Erythroblast (primary cell): ENCODE results near the gene RASSF9.

Source experiments
- DNase-seq, 2 experiments: peaks; one replicate each; lab custom pipeline; 2025; lab: John Stamatoyannopoulos, UW
- GATA1 ChIP-seq: IDR thresholded peaks from 2 replicates; pipeline ENCODE4 v1.6.1; 2011; ENCODE audit warnings: low read depth, mild to moderate bottlenecking, control low read depth, low read length, moderate library complexity
- POLR2A ChIP-seq: IDR thresholded peaks from 2 replicates; pipeline ENCODE4 v1.6.1; 2011; ENCODE audit warnings: mild to moderate bottlenecking, low read length

Gene RASSF9

DNA sequence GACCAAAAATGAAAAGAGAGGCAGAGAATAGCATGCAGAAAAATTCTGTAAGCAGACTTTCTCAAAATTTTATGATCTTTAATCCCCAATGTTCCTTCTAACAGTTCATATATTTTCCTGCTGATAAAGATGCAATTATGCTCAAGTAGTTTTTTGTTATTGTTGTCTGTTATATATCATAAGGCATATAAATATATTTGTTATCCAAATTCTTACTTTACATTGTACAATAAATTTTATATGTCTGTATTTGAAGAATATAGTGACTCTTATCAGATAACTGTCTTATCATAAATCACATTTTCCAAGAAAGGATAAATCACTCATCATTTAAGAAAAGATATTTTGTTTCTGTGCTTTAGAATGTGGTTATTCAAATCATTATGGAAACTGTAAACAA, 2.6 kb downstream of the RASSF9 start:
- DNase-seq, result no peak
- TF ChIP-seq POLR2A, result no peak
- no peak for TF ChIP-seq GATA1

DNA sequence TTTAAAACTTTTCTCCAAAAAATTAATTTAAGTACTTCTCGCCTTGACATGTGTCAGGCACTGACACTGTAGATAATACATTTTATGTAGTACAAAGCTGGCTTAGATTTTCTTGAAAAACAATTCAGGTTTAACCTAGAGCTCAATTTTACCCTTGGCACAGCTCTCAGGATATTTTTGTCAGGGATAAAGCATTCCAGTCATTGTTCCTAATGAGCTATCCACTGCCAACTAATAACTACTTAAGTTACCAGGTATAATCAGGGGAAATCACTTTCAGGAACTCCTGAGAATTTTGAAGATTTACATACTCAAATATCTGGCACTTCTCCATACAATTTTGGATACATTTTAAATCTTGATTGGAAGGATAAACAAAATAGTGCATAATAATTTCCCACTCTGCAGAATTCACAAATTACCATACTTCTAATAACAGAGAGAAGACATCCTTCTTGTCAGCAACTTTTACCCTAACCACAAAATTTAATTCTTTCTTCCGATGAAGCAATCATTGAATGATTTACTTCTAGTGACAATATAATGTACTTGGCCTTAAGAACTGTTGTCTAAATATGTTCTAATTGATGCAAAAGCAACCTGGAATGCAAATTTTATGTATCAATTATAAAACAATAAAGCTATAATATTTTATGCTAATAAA, 4.8 kb downstream of the RASSF9 start:
- no peak for DNase-seq
- TF ChIP-seq GATA1, result no peak
- no peak for TF ChIP-seq POLR2A

DNA sequence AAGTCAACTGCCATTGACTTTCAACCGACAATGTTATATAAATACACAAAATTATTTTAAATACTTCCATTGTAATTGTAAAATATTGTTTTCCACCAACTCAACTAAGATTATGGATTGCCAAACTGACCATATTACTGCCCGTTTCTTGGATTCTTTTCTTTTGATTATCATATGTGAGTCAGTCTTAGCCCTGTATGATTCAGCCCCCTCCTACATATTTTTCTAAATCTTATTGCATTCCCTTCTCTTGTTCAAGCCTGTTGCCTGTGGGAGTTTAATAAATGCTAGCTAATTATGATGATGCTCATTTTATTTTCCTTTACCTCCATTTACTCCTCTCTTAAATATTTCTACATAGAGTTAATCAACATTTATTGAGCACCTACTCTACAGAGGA, 6.8 kb downstream of the RASSF9 start:
- TF ChIP-seq GATA1 (no peak), POLR2A (no peak)

DNA sequence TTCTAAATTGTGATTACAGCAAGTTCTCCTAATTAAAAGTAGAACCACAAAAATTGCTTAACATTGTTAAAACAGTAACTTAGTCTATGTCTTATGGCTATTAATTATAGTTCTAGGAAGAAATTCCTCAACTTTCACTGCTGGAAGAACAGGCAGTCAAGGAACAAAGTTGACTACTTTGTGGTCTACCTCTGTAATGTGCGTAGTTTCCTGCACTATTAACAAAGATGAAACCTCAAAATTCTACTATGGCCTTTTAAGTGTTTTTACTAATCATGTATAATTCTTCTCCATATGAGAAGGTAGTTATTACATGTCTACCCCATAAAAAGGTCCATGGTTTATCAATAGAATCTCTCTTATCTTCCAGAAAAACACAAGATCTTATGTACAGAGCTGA, 7.6 kb downstream of the RASSF9 start:
- no peak for DNase-seq
- TF ChIP-seq GATA1 (no peak), POLR2A (no peak)

More for the DNA sequence above, 6.8 kb downstream of the RASSF9 start:
- no peak for DNase-seq

DNA sequence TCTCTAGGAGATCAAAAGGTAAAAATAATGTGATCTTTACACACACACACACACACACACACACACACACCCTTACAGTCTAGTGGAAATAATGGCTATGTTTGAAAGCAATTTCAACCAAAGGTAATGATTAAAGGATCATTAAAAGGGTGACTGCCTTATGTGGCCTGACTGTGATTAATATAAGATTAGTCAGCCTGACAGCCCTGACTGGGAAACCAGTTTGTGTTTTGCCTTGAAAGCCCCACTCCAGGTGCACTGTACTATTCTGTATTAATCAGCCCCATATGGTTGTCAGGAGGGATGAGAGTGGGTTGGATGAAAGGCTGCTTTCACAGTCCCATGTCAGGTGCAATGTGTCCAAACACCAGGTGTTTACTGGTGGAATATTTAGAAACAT, 10.5 kb downstream of the RASSF9 start:
- TF ChIP-seq GATA1 (no peak), POLR2A (no peak)
- DNase-seq, result no peak

DNA sequence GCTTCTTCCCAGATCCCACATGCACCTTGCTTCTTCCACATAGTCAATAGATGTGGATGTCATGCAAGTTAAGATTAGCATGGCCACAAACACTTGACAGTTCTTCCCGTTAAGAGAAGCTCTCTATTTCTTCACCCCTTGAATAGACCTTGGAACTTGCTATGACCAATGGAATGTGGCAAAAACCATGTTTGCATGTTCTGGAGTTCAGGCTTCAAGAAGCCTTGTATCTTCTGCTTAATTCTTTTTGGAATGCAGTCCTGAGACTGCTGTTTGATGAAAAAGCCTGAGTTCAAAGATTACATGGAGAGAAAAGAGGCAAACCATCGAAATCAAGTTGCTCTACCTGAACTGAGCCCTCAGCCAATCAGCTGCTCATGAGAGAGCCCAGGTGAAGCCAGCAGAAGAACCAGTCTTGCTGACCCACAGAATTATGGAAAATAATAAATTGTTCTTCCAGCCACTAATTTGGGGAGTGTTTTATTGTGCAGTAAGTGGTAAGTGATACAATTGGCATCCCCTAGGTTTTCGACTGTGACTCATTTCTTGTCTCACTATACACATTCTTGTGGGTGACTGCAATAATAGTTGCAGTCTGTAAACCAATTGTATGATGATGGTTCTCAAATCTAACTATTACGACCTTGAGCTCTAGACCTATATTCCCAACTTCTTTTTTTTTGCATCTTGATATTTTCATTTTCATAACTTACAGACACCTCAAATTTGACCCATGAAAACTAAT, 12.6 kb downstream of the RASSF9 start:
- no peak for DNase-seq
- TF ChIP-seq POLR2A (no peak), GATA1 (no peak)

DNA sequence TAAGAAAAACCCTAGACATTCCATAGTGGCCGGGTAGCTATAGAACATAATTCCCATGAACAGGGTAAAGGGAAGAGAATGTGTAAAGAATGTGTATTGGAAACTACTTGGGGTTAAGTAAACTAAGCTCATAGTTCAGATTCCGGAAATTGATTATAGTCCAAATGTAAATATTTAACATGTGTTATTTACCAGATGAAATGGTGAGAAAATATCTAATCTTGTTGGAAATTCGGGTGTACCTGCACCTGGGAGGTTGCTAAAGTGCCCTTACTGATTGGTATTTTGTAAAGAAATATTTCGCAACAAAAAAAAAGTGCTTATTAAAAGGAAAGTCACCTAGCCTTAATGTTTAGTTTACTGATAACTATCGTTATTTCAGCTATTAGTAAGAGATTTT, 14.4 kb downstream of the RASSF9 start:
- no peak for TF ChIP-seq POLR2A
- no peak for TF ChIP-seq GATA1
- no peak for DNase-seq

DNA sequence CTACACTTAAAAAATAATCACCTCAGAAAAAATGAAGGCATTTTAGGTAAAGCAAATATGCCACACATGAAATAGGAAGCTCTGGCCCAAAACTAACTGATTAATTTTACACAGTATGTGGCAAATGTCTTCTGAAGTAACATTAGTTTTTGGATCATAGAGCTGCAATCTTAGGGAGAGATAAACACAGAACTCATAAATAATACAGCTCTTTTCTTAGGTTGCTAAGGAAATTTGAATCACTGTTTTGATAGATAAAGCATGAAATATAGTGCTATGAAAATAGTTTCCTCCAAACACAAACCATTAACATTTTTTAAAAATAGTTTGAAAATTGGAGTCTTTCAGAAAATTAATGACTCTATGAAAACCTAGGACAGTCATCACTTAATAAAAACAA, 15.0 kb downstream of the RASSF9 start:
- TF ChIP-seq POLR2A (no peak), GATA1 (no peak)
- no peak for DNase-seq

DNA sequence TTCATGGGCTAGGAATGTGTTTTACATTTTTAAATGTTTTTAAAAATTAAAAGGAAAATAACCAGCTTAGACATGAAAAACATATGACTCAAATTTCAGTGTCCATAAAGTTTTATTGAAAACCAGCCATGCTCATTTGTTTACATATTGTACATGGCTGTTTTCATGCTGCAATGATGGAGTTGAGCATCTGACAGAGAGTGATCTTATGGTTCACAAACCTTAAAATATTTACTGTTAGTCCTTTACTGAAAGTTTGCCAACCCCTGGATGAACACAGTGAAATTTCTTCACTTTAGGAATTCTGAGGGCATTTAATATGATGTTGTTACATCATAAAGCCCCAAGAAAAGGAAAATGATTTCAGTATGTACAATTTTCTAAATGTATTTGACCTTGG, 16.1 kb downstream of the RASSF9 start:
- no peak for DNase-seq
- TF ChIP-seq POLR2A, result no peak
- TF ChIP-seq GATA1, result no peak

DNA sequence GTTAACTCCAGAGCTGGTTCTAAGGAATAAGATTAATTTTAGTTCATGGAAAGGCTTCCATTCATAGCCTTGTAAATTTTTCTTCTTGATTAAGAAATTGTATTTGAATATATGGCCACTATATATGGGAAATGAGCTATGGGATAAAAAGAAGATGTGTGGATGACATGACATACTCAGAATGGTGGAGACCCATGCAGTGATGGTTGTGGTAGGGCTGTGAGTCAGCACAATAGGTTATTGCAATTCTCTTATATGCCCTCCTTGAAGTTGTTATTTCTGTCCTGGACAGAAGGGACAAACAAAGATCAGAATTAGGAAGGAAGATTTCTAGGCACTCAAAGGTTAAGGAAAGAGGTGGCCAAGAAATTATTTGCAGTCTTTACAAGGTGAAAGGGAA, 21.5 kb downstream of the RASSF9 start:
- TF ChIP-seq GATA1, result no peak
- TF ChIP-seq POLR2A, result no peak
- DNase-seq, result no peak

DNA sequence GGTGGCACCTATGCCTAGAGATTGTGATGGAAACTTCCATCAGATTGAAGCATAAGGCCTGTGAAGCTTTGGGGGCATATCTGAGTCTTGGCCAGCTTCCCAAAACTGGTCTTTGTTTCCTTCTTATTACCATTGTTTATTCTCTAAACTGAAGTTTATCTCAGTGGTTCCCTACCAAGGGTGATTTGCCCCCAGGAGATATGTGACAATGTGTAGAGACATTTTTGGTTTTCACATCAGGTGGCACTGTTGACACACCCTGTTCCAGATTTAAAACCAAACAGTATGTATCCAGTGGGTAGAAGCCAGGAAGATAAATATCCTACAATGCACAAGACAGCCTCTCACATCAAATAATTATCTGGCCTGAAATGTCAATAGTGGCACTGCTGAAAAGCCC, 22.1 kb downstream of the RASSF9 start:
- TF ChIP-seq GATA1, result no peak
- TF ChIP-seq POLR2A, result no peak
- DNase-seq, result no peak

DNA sequence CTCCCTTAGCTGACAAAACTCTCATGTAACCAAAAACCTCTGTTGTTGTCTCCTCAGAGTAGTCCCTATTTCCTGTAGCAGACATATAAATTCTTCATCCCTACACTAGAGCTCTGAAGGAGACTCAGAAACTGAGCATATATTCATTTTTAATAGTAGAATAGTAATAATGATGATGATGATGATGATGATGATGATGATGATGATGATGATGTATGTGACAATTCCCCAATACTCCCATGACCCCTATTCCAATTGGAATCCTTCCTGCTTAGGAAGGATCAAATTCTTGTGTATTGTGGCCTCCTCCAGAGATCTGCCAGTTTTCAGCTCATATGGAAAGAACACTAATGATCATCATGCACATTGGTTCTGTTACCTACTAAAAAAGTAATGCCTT, 26.7 kb downstream of the RASSF9 start:
- DNase-seq, result no peak
- TF ChIP-seq POLR2A (no peak), GATA1 (no peak)

DNA sequence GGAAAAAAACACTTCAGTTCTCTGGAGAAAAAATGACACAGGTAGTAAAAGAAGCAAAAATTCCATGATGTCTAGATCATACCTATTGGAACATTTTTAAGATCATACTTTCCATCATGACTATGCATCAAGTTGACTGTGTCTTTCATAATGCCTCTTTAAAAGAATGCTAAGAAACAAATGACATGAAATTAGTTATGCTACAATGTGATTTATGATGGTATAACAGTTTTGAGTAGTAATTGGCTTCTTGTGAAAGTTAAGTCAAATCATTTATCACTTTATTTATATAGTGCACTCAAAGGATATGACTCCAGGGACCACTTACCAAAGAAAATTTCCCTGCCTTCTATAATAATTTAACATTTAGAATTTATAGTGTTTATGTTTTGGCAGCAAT, 28.5 kb downstream of the RASSF9 start:
- DNase-seq, result no peak
- TF ChIP-seq GATA1, result no peak
- no peak for TF ChIP-seq POLR2A

DNA sequence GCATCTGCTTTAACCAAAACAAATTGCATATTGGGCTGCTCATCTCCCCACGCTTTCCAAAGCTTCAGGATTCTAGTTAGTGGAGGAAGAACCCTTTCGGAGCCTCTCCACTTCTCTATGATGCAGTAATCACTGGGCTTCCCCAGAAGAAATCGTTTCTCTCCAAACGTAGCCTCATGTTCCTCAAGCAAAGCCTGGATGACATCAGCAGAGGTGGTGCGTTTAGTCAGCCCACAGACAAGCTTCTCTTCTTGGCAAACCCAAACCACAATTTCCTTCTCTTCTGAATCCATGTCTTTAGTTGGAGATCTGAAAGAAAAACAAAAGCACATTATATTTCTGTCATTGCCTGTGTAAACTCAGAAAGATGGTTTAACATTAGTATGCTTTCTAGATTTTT, 30.6 kb downstream of the RASSF9 start:
- no peak for TF ChIP-seq GATA1
- no peak for TF ChIP-seq POLR2A
- DNase-seq, result no peak

DNA sequence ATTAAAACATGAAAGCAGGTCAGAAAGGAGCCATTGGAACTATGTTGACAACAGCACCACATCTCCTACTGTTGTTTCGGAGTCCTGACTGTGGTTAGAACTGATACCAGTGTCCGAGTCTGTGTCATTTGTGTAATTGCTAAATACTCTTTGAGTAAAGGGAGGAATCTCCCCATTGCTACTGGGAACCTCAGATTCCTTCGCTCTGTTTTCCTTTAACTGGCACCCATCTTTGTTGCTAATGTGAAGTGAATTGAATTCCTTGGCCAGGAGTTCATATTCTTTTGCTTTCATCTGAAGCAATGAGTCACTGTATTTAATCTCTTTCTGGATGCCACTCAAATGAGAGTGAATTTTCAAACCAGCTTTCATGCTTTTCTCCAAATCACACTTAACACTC, 31.5 kb downstream of the RASSF9 start:
- no peak for TF ChIP-seq POLR2A
- no peak for TF ChIP-seq GATA1
- no peak for DNase-seq

DNA sequence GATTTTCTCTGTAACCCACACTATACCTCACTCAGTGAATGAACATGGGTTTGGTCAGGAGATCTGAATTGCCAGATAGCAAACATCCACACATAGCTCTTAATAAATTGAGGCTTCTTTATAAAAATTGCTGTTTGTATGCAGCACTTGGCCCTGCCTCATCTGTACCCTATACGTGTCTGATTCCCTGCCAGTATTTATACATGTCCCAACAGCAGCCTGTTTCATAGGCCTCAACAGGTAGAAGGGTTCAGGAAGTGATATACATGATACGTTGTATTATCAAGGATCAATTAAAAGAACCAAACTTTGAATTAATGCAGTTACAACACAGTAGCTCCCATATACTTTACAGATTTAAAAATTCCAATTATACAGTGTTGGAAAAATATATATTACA, 32.3 kb downstream of the RASSF9 start:
- no peak for DNase-seq
- TF ChIP-seq POLR2A (no peak), GATA1 (no peak)
